HEK293 (cell line): Measurements from ENCODE around the gene PLEKHG3.
A peak's percentile ranks its signal among the peaks of the same experiment; 100 is the strongest.

Experiments
- CTCF ChIA-PET: fragments of 350-600 bp; formaldehyde crosslinking; extraction: SDS; loops from one replicate; lab custom pipeline; 2021; ENCODE audit warnings: antibody characterized with exemption; lab: Yijun Ruan, JAX
- POLR2A ChIA-PET: fragments of 300-600 bp; formaldehyde crosslinking; extraction: SDS; loops from one replicate; lab custom pipeline; 2020; ENCODE audit warnings: antibody characterized with exemption, inconsistent platforms; lab: Yijun Ruan, JAX
- H3K27ac ChIP-seq: fragments of 200-500 bp; sonication (Bioruptor generic); 2 replicates; pipeline ENCODE4 v1.5.1; 2014; ENCODE audit warnings: low read depth, low read length, control low read depth, inconsistent platforms; ENCODE audit errors: extremely low read depth
- H3K36me3 ChIP-seq, 2 experiments: fragments of 200-500 bp in 1 of 2; sonication (Bioruptor generic) in 1 of 2; 1 replicate in 1 of 2; 2 replicates in 1 of 2; pipeline ENCODE4 v1.5.1; 2014 to 2017; ENCODE audit warnings: inconsistent platforms in 2 of 2, low read length in 2 of 2; ENCODE audit not compliant: control insufficient read depth in 2 of 2, insufficient read depth in 1 of 2
- H3K4me1 ChIP-seq: fragments of 200-500 bp; sonication (Bioruptor generic); 2 replicates; pipeline ENCODE4 v1.5.1; 2014; ENCODE audit warnings: mild to moderate bottlenecking, low read length, inconsistent platforms; ENCODE audit not compliant: control insufficient read depth, insufficient read depth
- H3K4me3 ChIP-seq: 2 replicates; pipeline ENCODE4 v1.5.1; 2011; ENCODE audit warnings: low read depth, mild to moderate bottlenecking, control low read depth, low read length, moderate library complexity
- H3K9me3 ChIP-seq: fragments of 200-500 bp; sonication (Bioruptor generic); 2 replicates; pipeline ENCODE4 v1.5.1; 2014; ENCODE audit warnings: low read depth, low read length, inconsistent platforms; ENCODE audit not compliant: control insufficient read depth, insufficient read depth
- GLI2 ChIP-seq: fragments of 450-650 bp; formaldehyde crosslinking; IDR thresholded peaks from 2 replicates; pipeline ENCODE4; 2017; ENCODE audit warnings: missing biosample characterization, missing genetic modification characterization, low read depth, borderline replicate concordance
- HOXA7 ChIP-seq: sonication (generic); formaldehyde crosslinking; IDR thresholded peaks from 2 replicates; pipeline ENCODE4 v1.8.1; 2022; ENCODE audit warnings: missing genetic modification reagents, borderline replicate concordance
- MZF1 ChIP-seq: fragments of 450-650 bp; formaldehyde crosslinking; IDR thresholded peaks from 2 replicates; pipeline ENCODE4 v1.5.1; 2017; ENCODE audit warnings: missing biosample characterization, missing genetic modification characterization, borderline replicate concordance
- OVOL3 ChIP-seq: fragments of 450-650 bp; formaldehyde crosslinking; IDR thresholded peaks from 2 replicates; pipeline ENCODE4 v1.5.1; 2016; ENCODE audit warnings: missing biosample characterization, missing genetic modification characterization
- SCRT1 ChIP-seq: fragments of 450-650 bp; formaldehyde crosslinking; IDR thresholded peaks from 2 replicates; pipeline ENCODE4 v1.5.1; 2016; ENCODE audit warnings: missing biosample characterization, missing genetic modification characterization, borderline replicate concordance
- SCRT2 ChIP-seq: fragments of 450-650 bp; formaldehyde crosslinking; IDR thresholded peaks from 2 replicates; pipeline ENCODE4 v1.5.1; 2016; ENCODE audit warnings: missing biosample characterization, missing genetic modification characterization
- TRIM28 ChIP-seq: IDR thresholded peaks from 2 replicates; pipeline ENCODE4 v1.6.1; 2011; ENCODE audit warnings: low read length, control low read depth, borderline replicate concordance
- ZBTB48 ChIP-seq: fragments of 450-650 bp; formaldehyde crosslinking; IDR thresholded peaks from 2 replicates; pipeline ENCODE4 v1.5.1; 2016; ENCODE audit warnings: missing biosample characterization, missing genetic modification characterization
- ZFHX2 ChIP-seq: fragments of 450-650 bp; formaldehyde crosslinking; conservative IDR thresholded peaks from 2 replicates; pipeline ENCODE4 v1.5.1; 2016; ENCODE audit warnings: missing biosample characterization, missing genetic modification characterization
- ZNF184 ChIP-seq: fragments of 450-650 bp; IDR thresholded peaks from 2 replicates; pipeline ENCODE4 v1.5.1; 2018; ENCODE audit warnings: missing biosample characterization, mild to moderate bottlenecking, missing genetic modification characterization
- ZNF366 ChIP-seq: fragments of 450-650 bp; formaldehyde crosslinking; conservative IDR thresholded peaks from 2 replicates; pipeline ENCODE4 v1.5.1; 2016; ENCODE audit warnings: missing biosample characterization, missing genetic modification characterization
- ZNF404 ChIP-seq: fragments of 450-650 bp; formaldehyde crosslinking; IDR thresholded peaks from 2 replicates; pipeline ENCODE4 v1.5.1; 2017; ENCODE audit warnings: missing biosample characterization, missing genetic modification characterization
- ZNF473 ChIP-seq: fragments of 450-650 bp; formaldehyde crosslinking; IDR thresholded peaks from 2 replicates; pipeline ENCODE4 v1.5.1; 2017; ENCODE audit warnings: missing biosample characterization, missing genetic modification characterization
- ZNF544 ChIP-seq: fragments of 450-650 bp; formaldehyde crosslinking; IDR thresholded peaks from 2 replicates; pipeline ENCODE4 v1.5.0; 2017; ENCODE audit warnings: missing biosample characterization, missing genetic modification characterization
- ZNF621 ChIP-seq: fragments of 450-650 bp; formaldehyde crosslinking; IDR thresholded peaks from 2 replicates; pipeline ENCODE4 v1.5.1; 2017; ENCODE audit warnings: missing biosample characterization, missing genetic modification characterization
- ZNF664 ChIP-seq: fragments of 450-650 bp; formaldehyde crosslinking; IDR thresholded peaks from 2 replicates; pipeline ENCODE4 v1.5.1; 2016; ENCODE audit warnings: missing biosample characterization, missing genetic modification characterization
- TF ChIP-seq, protein P1 (sequence below): fragments of 450-650 bp; formaldehyde crosslinking; conservative IDR thresholded peaks from 2 replicates; pipeline ENCODE4 v1.5.1; 2016; ENCODE audit warnings: low read depth, missing biosample characterization, missing genetic modification characterization
- TF ChIP-seq, protein P2 (sequence below): fragments of 450-650 bp; formaldehyde crosslinking; IDR thresholded peaks from 2 replicates; pipeline ENCODE4 v1.5.1; 2016; ENCODE audit warnings: missing biosample characterization, missing genetic modification characterization
- TF ChIP-seq, protein P3 (sequence below): fragments of 450-650 bp; formaldehyde crosslinking; IDR thresholded peaks from 2 replicates; pipeline ENCODE4 v1.5.1; 2016; ENCODE audit warnings: missing biosample characterization, missing genetic modification characterization

The PLEKHG3 gene

DNA sequence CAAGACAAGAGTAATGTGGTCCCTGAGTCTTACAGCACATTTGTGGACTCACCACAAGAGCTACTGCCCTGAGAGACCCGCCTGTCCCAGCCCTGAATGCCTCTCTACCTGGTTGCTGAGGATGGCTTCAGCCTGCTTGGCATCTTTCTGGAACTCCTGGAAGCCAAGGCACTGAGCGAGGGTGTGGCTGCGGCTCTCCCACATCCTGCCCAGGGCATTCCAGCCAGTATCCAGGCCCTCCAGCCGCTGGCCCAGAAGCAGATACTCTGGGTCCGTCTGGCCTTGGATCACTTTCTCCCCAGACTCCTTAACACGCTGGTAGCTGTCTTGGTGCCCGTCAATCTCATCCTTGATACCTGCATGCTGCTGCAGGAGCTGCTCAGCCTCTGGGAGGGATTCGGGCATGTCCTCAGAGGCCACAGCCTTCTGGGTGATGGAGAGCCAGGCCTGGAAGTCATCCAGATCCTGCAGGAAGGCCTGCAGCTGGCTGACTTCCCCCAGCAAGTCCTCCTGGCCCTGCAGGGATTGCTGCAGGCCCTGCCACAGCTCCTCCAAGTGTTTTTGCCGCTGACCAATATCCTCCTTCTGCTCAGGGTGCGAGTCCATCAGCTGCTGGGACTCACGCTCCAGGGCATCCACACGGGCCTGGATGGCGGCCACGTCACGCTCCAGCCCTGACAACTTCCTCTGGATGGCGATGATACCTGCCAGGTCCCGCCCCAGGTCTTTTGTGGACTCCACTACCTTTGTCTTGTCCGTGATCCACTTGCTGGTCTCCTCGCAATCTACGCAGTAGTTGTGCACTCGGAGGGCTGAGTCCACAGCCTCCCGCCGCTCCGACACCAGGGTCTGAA is 82.3 kb downstream of the PLEKHG3 start:
- H3K27ac ChIP-seq, result no peak overlapping the region
- H3K4me1 ChIP-seq, result peaks cover 8% of the 10 kb centered on the region
- TF ChIP-seq ZNF473, result no peak
- no peak for TF ChIP-seq ZNF544 (tag by site-specific recombination)
- TF ChIP-seq TRIM28, result no peak
- no peak for TF ChIP-seq HOXA7 (CRISPR knock-in tag)
- TF ChIP-seq, protein P1, sequence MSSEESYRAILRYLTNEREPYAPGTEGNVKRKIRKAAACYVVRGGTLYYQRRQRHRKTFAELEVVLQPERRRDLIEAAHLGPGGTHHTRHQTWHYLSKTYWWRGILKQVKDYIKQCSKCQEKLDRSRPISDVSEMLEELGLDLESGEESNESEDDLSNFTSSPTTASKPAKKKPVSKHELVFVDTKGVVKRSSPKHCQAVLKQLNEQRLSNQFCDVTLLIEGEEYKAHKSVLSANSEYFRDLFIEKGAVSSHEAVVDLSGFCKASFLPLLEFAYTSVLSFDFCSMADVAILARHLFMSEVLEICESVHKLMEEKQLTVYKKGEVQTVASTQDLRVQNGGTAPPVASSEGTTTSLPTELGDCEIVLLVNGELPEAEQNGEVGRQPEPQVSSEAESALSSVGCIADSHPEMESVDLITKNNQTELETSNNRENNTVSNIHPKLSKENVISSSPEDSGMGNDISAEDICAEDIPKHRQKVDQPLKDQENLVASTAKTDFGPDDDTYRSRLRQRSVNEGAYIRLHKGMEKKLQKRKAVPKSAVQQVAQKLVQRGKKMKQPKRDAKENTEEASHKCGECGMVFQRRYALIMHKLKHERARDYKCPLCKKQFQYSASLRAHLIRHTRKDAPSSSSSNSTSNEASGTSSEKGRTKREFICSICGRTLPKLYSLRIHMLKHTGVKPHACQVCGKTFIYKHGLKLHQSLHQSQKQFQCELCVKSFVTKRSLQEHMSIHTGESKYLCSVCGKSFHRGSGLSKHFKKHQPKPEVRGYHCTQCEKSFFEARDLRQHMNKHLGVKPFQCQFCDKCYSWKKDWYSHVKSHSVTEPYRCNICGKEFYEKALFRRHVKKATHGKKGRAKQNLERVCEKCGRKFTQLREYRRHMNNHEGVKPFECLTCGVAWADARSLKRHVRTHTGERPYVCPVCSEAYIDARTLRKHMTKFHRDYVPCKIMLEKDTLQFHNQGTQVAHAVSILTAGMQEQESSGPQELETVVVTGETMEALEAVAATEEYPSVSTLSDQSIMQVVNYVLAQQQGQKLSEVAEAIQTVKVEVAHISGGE (tag by site-specific recombination), result no peak
- TF ChIP-seq, all 188 proteins: peak for 0
- Histone ChIP-seq H3K9me3 (no peaks in the 10 kb centered on the region), H3K36me3 (peaks cover 0 to 25% of the 10 kb centered on the region in 2 experiments; a peak in 1 of 3 replicates), H3K4me3 (no peak overlapping the region)
- CTCF ChIA-PET, result interaction anchor here (0.6 to 0.7 kb wide), 3 partner anchors 10 to 117 kb away, joined by 3 read pairs; no protein-coding TSS in a partner anchor
- POLR2A ChIA-PET, result no interaction called here

DNA sequence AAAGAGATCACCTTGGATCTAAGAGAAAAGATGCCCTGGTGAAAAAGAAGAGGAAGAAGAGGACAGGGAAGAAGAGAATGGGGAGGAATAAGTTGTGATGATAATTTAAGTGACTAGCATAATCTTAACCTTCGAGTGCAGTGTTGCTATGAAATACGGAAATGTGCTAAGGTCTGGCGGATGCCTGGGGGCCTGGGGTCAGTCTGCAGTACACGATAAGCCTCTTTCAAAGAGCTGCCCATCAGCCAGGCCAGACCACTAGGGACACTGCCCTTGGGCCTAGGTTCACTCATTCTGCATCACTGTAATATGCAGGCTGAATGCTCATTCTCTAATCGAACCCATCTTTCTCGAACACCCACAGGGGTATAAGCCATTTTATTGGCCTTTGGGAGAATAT is 83.4 kb downstream of the PLEKHG3 start:
- Histone ChIP-seq H3K36me3 (peaks cover 0 to 22% of the 10 kb centered on the region in 2 experiments; a peak in 1 of 3 replicates), H3K4me1 (peaks cover 8% of the 10 kb centered on the region), H3K27ac (no peak overlapping the region), H3K4me3 (no peak overlapping the region), H3K9me3 (no peaks in the 10 kb centered on the region)
- CTCF ChIA-PET, result no interaction called here
- TF ChIP-seq, protein P2, sequence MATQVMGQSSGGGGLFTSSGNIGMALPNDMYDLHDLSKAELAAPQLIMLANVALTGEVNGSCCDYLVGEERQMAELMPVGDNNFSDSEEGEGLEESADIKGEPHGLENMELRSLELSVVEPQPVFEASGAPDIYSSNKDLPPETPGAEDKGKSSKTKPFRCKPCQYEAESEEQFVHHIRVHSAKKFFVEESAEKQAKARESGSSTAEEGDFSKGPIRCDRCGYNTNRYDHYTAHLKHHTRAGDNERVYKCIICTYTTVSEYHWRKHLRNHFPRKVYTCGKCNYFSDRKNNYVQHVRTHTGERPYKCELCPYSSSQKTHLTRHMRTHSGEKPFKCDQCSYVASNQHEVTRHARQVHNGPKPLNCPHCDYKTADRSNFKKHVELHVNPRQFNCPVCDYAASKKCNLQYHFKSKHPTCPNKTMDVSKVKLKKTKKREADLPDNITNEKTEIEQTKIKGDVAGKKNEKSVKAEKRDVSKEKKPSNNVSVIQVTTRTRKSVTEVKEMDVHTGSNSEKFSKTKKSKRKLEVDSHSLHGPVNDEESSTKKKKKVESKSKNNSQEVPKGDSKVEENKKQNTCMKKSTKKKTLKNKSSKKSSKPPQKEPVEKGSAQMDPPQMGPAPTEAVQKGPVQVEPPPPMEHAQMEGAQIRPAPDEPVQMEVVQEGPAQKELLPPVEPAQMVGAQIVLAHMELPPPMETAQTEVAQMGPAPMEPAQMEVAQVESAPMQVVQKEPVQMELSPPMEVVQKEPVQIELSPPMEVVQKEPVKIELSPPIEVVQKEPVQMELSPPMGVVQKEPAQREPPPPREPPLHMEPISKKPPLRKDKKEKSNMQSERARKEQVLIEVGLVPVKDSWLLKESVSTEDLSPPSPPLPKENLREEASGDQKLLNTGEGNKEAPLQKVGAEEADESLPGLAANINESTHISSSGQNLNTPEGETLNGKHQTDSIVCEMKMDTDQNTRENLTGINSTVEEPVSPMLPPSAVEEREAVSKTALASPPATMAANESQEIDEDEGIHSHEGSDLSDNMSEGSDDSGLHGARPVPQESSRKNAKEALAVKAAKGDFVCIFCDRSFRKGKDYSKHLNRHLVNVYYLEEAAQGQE (tag by site-specific recombination), result no peak
- TF ChIP-seq ZBTB48 (tag by site-specific recombination) (no peak), ZNF404 (tag by site-specific recombination) (no peak), MZF1 (tag by site-specific recombination) (no peak), ZFHX2 (tag by site-specific recombination) (no peak)
- POLR2A ChIA-PET, result no interaction called here

DNA sequence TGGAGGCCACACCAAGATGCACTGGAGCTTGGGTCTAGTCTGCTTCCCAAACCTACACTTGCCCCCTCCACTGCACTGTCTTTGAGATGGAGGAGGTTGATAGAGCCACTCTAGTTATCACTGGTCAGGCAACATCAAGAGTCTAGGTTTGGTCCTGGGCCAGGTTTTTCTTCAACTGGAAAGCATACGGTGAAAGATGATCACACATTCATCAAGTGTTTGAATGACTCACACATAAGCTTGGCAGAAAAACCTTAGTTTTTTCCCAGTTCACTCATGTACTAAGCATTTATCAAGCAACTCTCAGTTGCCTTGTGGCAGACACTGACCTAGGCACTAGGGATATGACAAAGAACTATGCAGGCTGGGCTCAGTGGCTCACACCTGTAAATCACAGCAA is 84.5 kb downstream of the PLEKHG3 start:
- H3K4me1 ChIP-seq, result peaks cover 8% of the 10 kb centered on the region
- no peaks in the 10 kb centered on the region for H3K9me3 ChIP-seq
- H3K4me3 ChIP-seq, result no peak overlapping the region
- ChIA-PET CTCF (interaction anchor here (1.6 kb wide), 1 partner anchor 12 kb away, joined by 7 read pairs; no protein-coding TSS in a partner anchor), POLR2A (no interaction called here)
- H3K36me3 ChIP-seq, result peaks cover 0 to 30% of the 10 kb centered on the region in 2 experiments; a peak in 1 of 3 replicates
- H3K27ac ChIP-seq, result no peak overlapping the region
- TF ChIP-seq ZNF366 (tag by site-specific recombination), result peak; percentile 51
- TF ChIP-seq SCRT2 (tag by site-specific recombination), result peak; percentile 96
- 0 out of 2 replicates have a peak, but pooled peaks have one; percentile 45 for TF ChIP-seq ZNF184 (tag by site-specific recombination)
- TF ChIP-seq ZNF621 (tag by site-specific recombination), result no peak
- TF ChIP-seq GLI2 (tag by site-specific recombination), result no peak
- TF ChIP-seq, protein P3, sequence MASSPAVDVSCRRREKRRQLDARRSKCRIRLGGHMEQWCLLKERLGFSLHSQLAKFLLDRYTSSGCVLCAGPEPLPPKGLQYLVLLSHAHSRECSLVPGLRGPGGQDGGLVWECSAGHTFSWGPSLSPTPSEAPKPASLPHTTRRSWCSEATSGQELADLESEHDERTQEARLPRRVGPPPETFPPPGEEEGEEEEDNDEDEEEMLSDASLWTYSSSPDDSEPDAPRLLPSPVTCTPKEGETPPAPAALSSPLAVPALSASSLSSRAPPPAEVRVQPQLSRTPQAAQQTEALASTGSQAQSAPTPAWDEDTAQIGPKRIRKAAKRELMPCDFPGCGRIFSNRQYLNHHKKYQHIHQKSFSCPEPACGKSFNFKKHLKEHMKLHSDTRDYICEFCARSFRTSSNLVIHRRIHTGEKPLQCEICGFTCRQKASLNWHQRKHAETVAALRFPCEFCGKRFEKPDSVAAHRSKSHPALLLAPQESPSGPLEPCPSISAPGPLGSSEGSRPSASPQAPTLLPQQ (tag by site-specific recombination), result 0 out of 2 replicates have a peak, but pooled peaks have one; percentile 18
- no peak for TF ChIP-seq OVOL3 (tag by site-specific recombination)
- TF ChIP-seq MZF1 (tag by site-specific recombination), result no peak
- no peak for TF ChIP-seq ZNF664
- peak; percentile 65; the same call in 1 of the 2 replicates for TF ChIP-seq SCRT1 (tag by site-specific recombination)
